G401 (cell line): ENCODE measurements around the gene NUP42. TPM values are rescaled to one million over a fixed set of nuclear protein-coding genes. Genes with fewer than 3 reads are reported as not detected.
A peak's percentile ranks its signal among the peaks of the same experiment; 100 is the strongest.
"Not testable (repeated sequence)": the region's sequence is repeated elsewhere in the genome, so short reads cannot be mapped to it uniquely, and the experiment has no call there.

Experiments
- DNase-seq: peaks from one replicate; pipeline ENCODE4 v3.0.0-alpha.2; 2015; ENCODE audit warnings: low spot score
- in situ Hi-C: cut with HindIII; loops from 2 replicates; pipeline ENCODE4 v1.10.0; 2016; ENCODE audit warnings: low sequenced_read_pairs, mixed read lengths
- total RNA-seq: library from RNA; depleted of rRNA; stranded (reverse); fragments of >200 nt; shearing (Covaris generic); gene quantifications from 2 replicates; pipeline ENCODE4 v1.2.3, GENCODE V29; 2014; rRNA removed

NUP42 gene
- 48.9 and 77.0 TPM in 2 replicates for total RNA-seq

- in situ Hi-C loops, result no loop called here
- DNase-seq, result peak; percentile 98
Observed at GRCh38 chr7:23181684-23182553, at the start of gene NUP42. TSS of gene NUP42 (plus strand) at chr7:23182048. CDS start at chr7:23182086, 38 bp downstream.

DNA sequence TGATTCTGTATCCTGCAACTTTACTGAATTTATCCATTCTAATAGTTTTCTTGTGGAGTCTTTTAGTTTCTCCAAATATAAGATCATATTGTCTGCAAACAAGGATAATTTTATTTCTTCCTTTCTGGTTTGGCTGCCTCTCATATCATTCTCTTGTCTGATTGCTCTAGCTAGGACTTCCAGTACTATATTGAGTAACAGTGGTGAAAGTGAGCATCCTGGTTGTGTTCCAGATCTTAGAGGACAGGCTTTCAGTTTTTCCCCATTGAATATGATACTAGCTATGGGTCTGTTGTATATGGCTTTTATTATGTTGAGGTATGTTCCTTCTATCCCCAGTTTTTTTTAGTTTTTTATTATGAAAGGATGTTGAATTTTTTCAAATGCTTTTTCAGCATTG is 48.1 kb upstream of the NUP42 start:
- in situ Hi-C loops, result no loop called here
- no peak for DNase-seq

GRCh38 chr7:23135755-23136154 is 46.1 kb upstream of the NUP42 start:
- no peak for DNase-seq
- in situ Hi-C loops, result no loop called here

DNA sequence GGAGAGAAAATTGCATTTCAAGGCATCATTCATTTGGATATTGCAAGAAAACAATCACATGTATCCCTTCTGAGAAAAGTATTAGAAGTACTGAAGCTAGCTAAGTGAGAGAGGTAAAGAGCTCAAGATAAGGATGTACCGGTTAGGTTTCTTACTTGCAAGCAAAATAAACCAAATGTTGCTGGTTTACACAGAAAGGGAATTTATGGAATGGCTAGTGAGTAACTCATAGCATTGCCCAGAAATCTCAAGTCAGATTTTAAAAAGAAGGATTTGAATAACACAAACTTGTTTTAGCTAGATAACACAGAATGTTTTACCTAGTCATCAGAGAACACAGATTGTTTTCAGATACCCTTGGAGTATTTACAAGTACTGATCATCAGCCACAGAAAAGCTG is 45.6 kb upstream of the NUP42 start:
- in situ Hi-C loops, result no loop called here
- DNase-seq, result no peak

- in situ Hi-C loops, result no loop called here
- DNase-seq, result no peak
Observed at GRCh38 chr7:23157679-23158078, 24.2 kb upstream of the NUP42 start.

DNA sequence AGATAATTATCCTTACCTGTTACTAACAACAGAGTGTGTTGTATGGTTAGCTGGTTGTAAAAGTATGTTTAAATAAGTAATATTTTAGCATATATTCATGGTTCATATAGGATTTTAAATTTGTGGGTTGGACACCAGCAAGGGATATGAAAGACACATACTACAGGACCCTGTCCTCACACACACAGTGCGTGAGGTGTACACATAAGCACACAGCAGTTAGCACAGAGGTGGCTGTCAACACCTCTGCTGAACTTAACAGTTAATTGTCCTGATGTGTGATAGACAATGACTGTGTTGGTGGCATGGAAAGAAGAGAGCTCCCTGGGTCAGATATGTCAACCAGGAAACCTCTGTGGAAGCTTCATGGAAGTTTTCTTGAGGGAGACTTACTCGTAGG is 23.3 kb upstream of the NUP42 start:
- DNase-seq, result no peak
- in situ Hi-C loops, result no loop called here

DNA sequence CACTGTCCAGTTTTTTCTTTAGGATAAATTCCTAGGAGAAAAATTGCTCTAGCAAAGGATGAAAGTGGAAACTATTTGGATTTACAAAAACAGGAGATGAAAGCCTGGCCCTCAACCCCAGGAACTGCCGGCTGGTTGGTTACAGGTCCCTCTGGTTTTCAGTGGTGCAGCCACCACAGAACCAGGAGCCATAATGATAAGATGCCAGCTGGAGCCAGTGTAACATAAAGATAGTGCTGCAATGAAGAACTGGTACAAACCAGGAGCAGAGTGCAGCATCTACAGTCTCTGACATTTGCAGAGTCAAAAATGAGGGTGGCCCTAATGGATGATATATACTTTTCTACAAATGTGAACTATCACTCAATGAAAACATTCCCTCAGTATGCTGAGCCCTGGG is 20.4 kb upstream of the NUP42 start:
- in situ Hi-C loops, result no loop called here
- no peak for DNase-seq

- no peak for DNase-seq
- in situ Hi-C loops, result no loop called here
Observed at GRCh38 chr7:23164846-23165245, 17.0 kb upstream of the NUP42 start.

- DNase-seq, result no peak
- in situ Hi-C loops, result no loop called here
Observed at GRCh38 chr7:23165316-23165715, 16.5 kb upstream of the NUP42 start.

DNA sequence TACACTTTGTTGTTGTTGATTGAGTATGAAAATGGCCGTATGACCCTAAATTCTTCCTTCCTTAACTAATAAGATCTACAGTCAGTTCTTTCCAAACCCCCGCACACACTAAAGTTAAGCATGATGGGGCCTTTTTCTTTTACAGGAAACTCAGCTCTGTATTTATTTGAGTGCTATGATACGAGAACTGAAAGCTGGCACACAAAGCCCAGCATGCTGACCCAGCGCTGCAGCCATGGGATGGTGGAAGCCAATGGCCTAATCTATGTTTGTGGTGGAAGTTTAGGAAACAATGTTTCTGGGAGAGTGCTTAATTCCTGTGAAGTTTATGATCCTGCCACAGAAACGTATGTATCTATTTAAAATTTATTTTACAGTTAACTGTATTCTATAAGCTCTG is 14.2 kb upstream of the NUP42 start:
- in situ Hi-C loops, result no loop called here
- no peak for DNase-seq

DNA sequence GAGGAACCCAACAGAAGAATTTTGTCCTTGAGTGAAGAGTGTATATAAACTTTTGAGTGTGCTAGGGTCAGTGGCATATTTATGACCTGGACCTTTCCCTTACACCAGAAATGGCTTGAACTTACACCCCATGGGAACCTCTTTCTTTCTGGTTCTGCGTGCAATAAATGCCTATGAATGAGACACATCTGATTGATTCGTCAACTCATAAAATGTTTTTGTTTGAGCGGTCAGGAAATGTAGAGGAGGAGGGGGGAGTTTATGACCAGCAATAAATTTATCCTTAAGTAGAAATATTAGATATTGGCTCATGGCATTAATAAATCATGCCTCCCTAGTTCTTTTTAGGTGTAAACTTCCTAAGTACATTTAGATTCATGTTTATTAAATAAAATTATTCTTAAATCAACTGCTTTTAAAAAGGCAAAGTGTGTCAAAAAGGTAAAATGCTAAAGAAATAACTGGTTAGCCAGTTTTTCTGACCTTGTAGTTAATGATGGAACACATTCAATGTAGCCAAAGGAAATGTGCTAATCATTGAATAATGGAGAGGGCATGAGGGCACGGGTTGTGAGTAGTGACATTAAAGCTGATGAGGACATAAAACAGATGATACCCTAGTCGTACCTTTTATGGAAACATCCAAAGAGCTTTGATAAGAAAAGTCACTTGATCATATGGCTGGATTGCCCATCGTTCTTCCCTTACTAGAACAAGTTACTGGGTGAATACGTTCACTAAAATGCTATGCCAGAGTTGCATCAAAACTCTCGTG is 13.6 kb upstream of the NUP42 start:
- no peak for DNase-seq
- in situ Hi-C loops, result no loop called here

GRCh38 chr7:23175938-23176337 is 5.9 kb upstream of the NUP42 start:
- in situ Hi-C loops, result no loop called here
- no peak for DNase-seq

GRCh38 chr7:23183279-23184012 is 1.6 kb downstream of the NUP42 start:
- in situ Hi-C loops, result no loop called here
- DNase-seq, result no peak

DNA sequence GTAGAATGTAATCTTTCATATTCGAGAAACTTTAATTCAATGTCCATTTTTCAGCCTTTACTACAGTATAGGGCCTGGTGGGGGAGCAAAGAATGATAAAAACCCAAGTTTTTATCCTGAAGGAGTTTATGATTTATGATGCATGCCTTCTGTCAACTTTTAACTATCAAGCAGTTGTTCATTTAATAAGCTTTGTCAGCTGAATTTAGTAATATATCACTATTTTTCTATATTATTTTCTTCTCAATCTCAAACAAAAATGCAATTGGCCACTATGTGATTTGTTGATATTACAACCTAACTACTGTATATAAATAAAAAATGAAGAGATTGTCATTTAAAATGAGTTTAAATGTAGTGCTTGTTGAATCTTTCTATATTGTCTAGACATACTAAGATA is 2.4 kb downstream of the NUP42 start:
- in situ Hi-C loops, result no loop called here
- no peak for DNase-seq

- peak; percentile 67 for DNase-seq
- in situ Hi-C loops, result no loop called here
Observed at GRCh38 chr7:23184709-23185359, 3.0 kb downstream of the NUP42 start.

GRCh38 chr7:23185980-23186379 is 4.1 kb downstream of the NUP42 start:
- in situ Hi-C loops, result no loop called here

GRCh38 chr7:23191022-23191421 is 9.2 kb downstream of the NUP42 start:
- DNase-seq, result no peak
- in situ Hi-C loops, result no loop called here

More at GRCh38 chr7:23185980-23186379, 4.1 kb downstream of the NUP42 start:
- DNase-seq, result no peak

- DNase-seq, in situ Hi-C loops: not testable (repeated sequence)
Observed at GRCh38 chr7:23193650-23194227, 11.9 kb downstream of the NUP42 start.

GRCh38 chr7:23196306-23196705 is 14.5 kb downstream of the NUP42 start:
- in situ Hi-C loops, result no loop called here
- no peak for DNase-seq
